ENCODE data around the gene RIPPLY1. TPM values are rescaled to one million over a fixed set of nuclear protein-coding genes. Genes with fewer than 3 reads are reported as not detected.

Gene RIPPLY1
- polyA plus RNA-seq, 4 donors: 2.4 to 3.8 (median 2.6) TPM

- no peak for DNase-seq (ENCODE audit: low read depth in 4 of 4, low spot score in 2 of 4)
Observed at GRCh38 chrX:106862972-106863688, 40.0 kb downstream of the RIPPLY1 start.

Other genes starting within 250 kb of the RIPPLY1 start
- 10 to 100 TPM in 3 of 4 donors, 1 to 10 TPM in 1; 8.4 to 16.8 (median 11.5) TPM for gene RNF128, start 176.6 kb downstream of the RIPPLY1 start, polyA plus RNA-seq (ENCODE audit: insufficient read length in 4 of 4)
- gene TBC1D8B, start 100.7 kb downstream of the RIPPLY1 start, polyA plus RNA-seq (ENCODE audit: insufficient read length in 4 of 4): 1 to 10 TPM; 5.3 to 5.7 (median 5.4) TPM
- 10 to 100 TPM; 42.3 to 77.1 (median 58.4) TPM for gene CLDN2, start 17.1 kb upstream of the RIPPLY1 start, polyA plus RNA-seq (ENCODE audit: insufficient read length in 4 of 4)
- gene MORC4, start 96.9 kb upstream of the RIPPLY1 start, polyA plus RNA-seq (ENCODE audit: insufficient read length in 4 of 4): 10 to 100 TPM; 18.7 to 21.9 (median 19.8) TPM
- 10 to 100 TPM; 14.3 to 37.2 (median 25.5) TPM for gene RBM41, start 215.5 kb upstream of the RIPPLY1 start, polyA plus RNA-seq (ENCODE audit: insufficient read length in 4 of 4)

Measured in left renal cortex interstitium (tissue), 4 donors.